Neuronal stem cell (in vitro differentiated cells): ENCODE measurements around the gene ANKFY1.
A peak's percentile ranks its signal among the peaks of the same experiment; 100 is the strongest.

Source experiments
- DNase-seq: peaks from one replicate; pipeline ENCODE4 v3.0.0-alpha.2; 2013; ENCODE audit warnings: low spot score
- H2AFZ ChIP-seq: one replicate; pipeline ENCODE4 v1.6.1; 2013; ENCODE audit warnings: mild to moderate bottlenecking, low read length, inconsistent platforms
- H2AK5ac ChIP-seq: 2 replicates; pipeline ENCODE4 v1.6.1; 2013; ENCODE audit warnings: low read depth, mild to moderate bottlenecking, inconsistent platforms, low read length, moderate library complexity, mixed read lengths
- H2BK120ac ChIP-seq: 2 replicates; pipeline ENCODE4 v1.6.1; 2013; ENCODE audit warnings: low read depth, mild to moderate bottlenecking, inconsistent platforms, low read length, moderate library complexity, mixed read lengths
- H2BK12ac ChIP-seq: one replicate; pipeline ENCODE4 v1.6.1; 2013; ENCODE audit warnings: low read length, inconsistent platforms
- H2BK15ac ChIP-seq: 2 replicates; pipeline ENCODE4 v1.6.1; 2013; ENCODE audit warnings: mild to moderate bottlenecking, low read length, inconsistent platforms, mixed read lengths
- H2BK5ac ChIP-seq: one replicate; pipeline ENCODE4 v1.6.1; 2013; ENCODE audit warnings: inconsistent platforms, mild to moderate bottlenecking, low read length, moderate library complexity
- H3K14ac ChIP-seq: one replicate; pipeline ENCODE4 v1.6.1; 2013; ENCODE audit warnings: low read length, inconsistent platforms
- H3K18ac ChIP-seq: 2 replicates; pipeline ENCODE4 v1.6.1; 2013; ENCODE audit warnings: low read length, inconsistent platforms
- H3K23ac ChIP-seq: 2 replicates; pipeline ENCODE4 v1.6.1; 2013; ENCODE audit warnings: low read depth, mild to moderate bottlenecking, mixed read lengths, low read length, inconsistent platforms; ENCODE audit not compliant: poor library complexity
- H3K27ac ChIP-seq: replicated peaks from 3 replicates; pipeline ENCODE4 v1.5.1; 2013; ENCODE audit warnings: low read length, inconsistent platforms
- H3K27me3 ChIP-seq, 3 experiments: 2 replicates each; pipeline ENCODE4 v1.6.1; 2013; ENCODE audit warnings: low read length in 3 of 3, mild to moderate bottlenecking in 2 of 3, inconsistent platforms in 1 of 3, low read depth in 1 of 3, mixed read lengths in 1 of 3, moderate library complexity in 1 of 3; ENCODE audit not compliant: control insufficient read depth in 3 of 3, insufficient read depth in 3 of 3
- H3K36me3 ChIP-seq, 2 donors: replicated peaks in 1 of 2; 2 replicates each; pipeline ENCODE4 v1.6.1; 2013; ENCODE audit warnings: low read length in 2 of 2; ENCODE audit not compliant: control insufficient read depth in 2 of 2, insufficient read depth in 2 of 2
- H3K4ac ChIP-seq: 2 replicates; pipeline ENCODE4 v1.6.1; 2013; ENCODE audit warnings: inconsistent platforms, mild to moderate bottlenecking, low read length, moderate library complexity
- H3K4me1 ChIP-seq, 2 donors: 1 replicate in 1 of 2; 2 replicates in 1 of 2; pipeline ENCODE4 v1.6.1; 2013; ENCODE audit warnings: low read length in 2 of 2, low read depth in 1 of 2; ENCODE audit not compliant: control insufficient read depth in 2 of 2, insufficient read depth in 1 of 2
- H3K4me2 ChIP-seq: one replicate; pipeline ENCODE4 v1.6.1; 2013; ENCODE audit warnings: mild to moderate bottlenecking, low read length, inconsistent platforms; ENCODE audit not compliant: insufficient read depth, poor library complexity, severe bottlenecking
- H3K4me3 ChIP-seq, 2 donors: 2 replicates each; pipeline ENCODE4 v1.5.1; 2013; ENCODE audit warnings: low read length in 2 of 2, mild to moderate bottlenecking in 2 of 2, inconsistent platforms in 1 of 2, moderate library complexity in 1 of 2
- H3K79me1 ChIP-seq: one replicate; pipeline ENCODE4 v1.6.1; 2013; ENCODE audit warnings: low read depth, mild to moderate bottlenecking, inconsistent platforms, low read length, moderate library complexity
- H3K9ac ChIP-seq: one replicate; pipeline ENCODE4 v1.6.1; 2013; ENCODE audit warnings: mild to moderate bottlenecking, low read depth, low read length, inconsistent platforms; ENCODE audit not compliant: poor library complexity
- H3K9me3 ChIP-seq, 2 donors: replicated peaks in 1 of 2; 2 replicates each; pipeline versions ENCODE3 to v1.6.1; 2013; ENCODE audit warnings: low read length in 2 of 2, mild to moderate bottlenecking in 2 of 2, inconsistent platforms in 1 of 2, low read depth in 1 of 2, mixed read lengths in 1 of 2, moderate library complexity in 1 of 2; ENCODE audit not compliant: control insufficient read depth in 2 of 2, insufficient read depth in 1 of 2
- H4K8ac ChIP-seq: one replicate; pipeline ENCODE4 v1.6.1; 2013; ENCODE audit warnings: low read depth, mild to moderate bottlenecking, inconsistent platforms, low read length, moderate library complexity
- H4K91ac ChIP-seq: one replicate; pipeline ENCODE4 v1.6.1; 2013; ENCODE audit warnings: low read length, low read depth, mild to moderate bottlenecking, inconsistent platforms; ENCODE audit not compliant: poor library complexity
- WGBS, 2 donors: extraction: QIAGEN DNeasy Blood & Tissue Kit; methylation state at CpG; one replicate each; pipeline ENCODE4 v1.1.7; 2013; ENCODE audit warnings: missing lambda C conversion rate in 2 of 2, mixed read lengths in 1 of 2; ENCODE audit not compliant: insufficient read length in 2 of 2, insufficient replicate concordance in 1 of 2; ENCODE audit errors: extremely low coverage in 2 of 2; 5-methylcytosine and 5-hydroxymethylcytosine counted together

ANKFY1 gene

DNA sequence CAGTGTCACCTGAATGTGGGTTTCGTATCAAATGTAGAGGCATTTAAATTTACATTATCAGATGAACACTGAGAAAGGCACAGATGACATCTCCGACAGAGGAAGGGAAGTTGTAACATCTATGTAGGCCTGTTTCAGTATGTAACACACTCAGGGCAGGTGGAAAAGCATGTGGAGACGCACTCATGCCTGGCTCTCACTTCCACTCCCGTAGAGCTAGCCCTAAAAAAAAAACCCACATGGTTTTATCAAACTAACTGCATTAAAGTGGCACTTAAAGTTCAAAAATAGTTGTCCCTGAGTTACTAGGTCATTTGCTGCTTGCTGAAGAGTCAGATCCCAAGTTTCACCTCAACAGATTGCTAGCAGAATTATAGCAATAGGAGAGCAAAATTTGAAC, 6.1 kb upstream of the ANKFY1 start:
- Histone ChIP-seq H3K23ac (no peak overlapping the region), H3K27ac (no peak overlapping the region), H4K91ac (no peak overlapping the region), H3K9ac (no peak overlapping the region), H2BK15ac (no peak overlapping the region), H4K8ac (no peak overlapping the region), H2AK5ac (no peak overlapping the region), H3K4me1 (no peaks in the 10 kb centered on the region), H3K14ac (no peak overlapping the region), H3K9me3 (peaks cover 0 to 3% of the 10 kb centered on the region in 2 donors), H2AFZ (no peak overlapping the region), H2BK12ac (no peak overlapping the region), H3K79me1 (no peaks in the 10 kb centered on the region), H3K36me3 (peaks cover 16 to 61% of the 10 kb centered on the region in 2 donors), H2BK120ac (no peak overlapping the region), H3K18ac (no peak overlapping the region), H3K4ac (no peak overlapping the region), H3K4me3 (no peak overlapping the region), H2BK5ac (no peak overlapping the region), H3K4me2 (no peak overlapping the region), H3K27me3 (no peaks in the 10 kb centered on the region)
- DNase-seq: no peak
- WGBS, 2 donors: no CpG with 5 or more reads among the region's 4 CpGs

GRCh38 chr17:4267402-4267801, 3.6 kb upstream of the ANKFY1 start:
- DNase-seq: no peak
- Histone ChIP-seq H3K27ac (no peak overlapping the region), H3K14ac (no peak overlapping the region), H2BK120ac (no peak overlapping the region), H2BK15ac (no peak overlapping the region), H3K18ac (no peak overlapping the region), H4K8ac (no peak overlapping the region), H2AK5ac (no peak overlapping the region), H3K4me1 (peaks cover 7 to 13% of the 10 kb centered on the region in 2 donors), H2AFZ (no peak overlapping the region), H3K9ac (no peak overlapping the region), H3K27me3 (no peaks in the 10 kb centered on the region), H3K4me3 (no peak overlapping the region), H3K79me1 (peaks cover 6% of the 10 kb centered on the region), H3K4me2 (no peak overlapping the region), H3K36me3 (peaks cover 16 to 50% of the 10 kb centered on the region in 2 donors), H4K91ac (no peak overlapping the region), H2BK5ac (no peak overlapping the region), H3K23ac (no peak overlapping the region), H3K9me3 (peaks cover 0 to 3% of the 10 kb centered on the region in 2 donors), H3K4ac (no peak overlapping the region), H2BK12ac (no peak overlapping the region)
- no CpG with 5 or more reads among the region's 8 CpGs for WGBS, 2 donors

GRCh38 chr17:4266550-4266949, 2.8 kb upstream of the ANKFY1 start:
- Histone ChIP-seq H3K23ac (no peak overlapping the region), H2BK5ac (no peak overlapping the region), H3K14ac (no peak overlapping the region), H3K9ac (no peak overlapping the region), H2BK15ac (no peak overlapping the region), H2BK120ac (no peak overlapping the region), H2BK12ac (no peak overlapping the region), H3K36me3 (peaks cover 16 to 49% of the 10 kb centered on the region in 2 donors), H2AK5ac (no peak overlapping the region), H3K9me3 (peaks cover 1 to 6% of the 10 kb centered on the region in 2 donors), H4K91ac (no peak overlapping the region), H2AFZ (no peak overlapping the region), H3K18ac (no peak overlapping the region), H4K8ac (no peak overlapping the region), H3K27me3 (no peaks in the 10 kb centered on the region), H3K4me1 (peaks cover 9 to 14% of the 10 kb centered on the region in 2 donors), H3K27ac (no peak overlapping the region), H3K4me3 (no peak overlapping the region), H3K79me1 (peaks cover 13% of the 10 kb centered on the region), H3K4ac (no peak overlapping the region), H3K4me2 (no peak overlapping the region)
- WGBS, 2 donors: no CpG with 5 or more reads among the region's 7 CpGs
- no peak for DNase-seq

DNA sequence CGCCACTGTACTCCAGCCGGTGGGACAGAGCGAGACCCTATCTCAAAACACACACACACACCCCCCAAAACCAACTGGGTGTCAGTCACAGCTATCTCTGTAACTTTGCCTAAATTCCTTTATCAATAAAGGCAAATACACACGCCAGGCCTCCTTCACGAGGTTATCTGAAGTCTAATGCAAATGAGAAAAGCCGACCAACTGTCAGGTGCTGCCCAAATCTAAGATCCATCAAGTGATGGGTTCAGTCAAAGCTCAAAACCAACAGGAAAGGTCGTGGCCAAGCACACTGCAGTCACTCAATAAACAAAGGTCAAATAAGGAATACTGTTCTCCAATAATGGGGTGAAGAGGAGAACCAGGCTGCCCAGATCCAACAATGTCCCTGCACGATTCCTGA, 1.1 kb downstream of the ANKFY1 start:
- Histone ChIP-seq H3K27ac (no peak overlapping the region), H3K36me3 (peaks cover 12 to 47% of the 10 kb centered on the region in 2 donors), H2AFZ (no peak overlapping the region), H4K91ac (no peak overlapping the region), H2BK12ac (no peak overlapping the region), H2BK5ac (no peak overlapping the region), H3K4me3 (peak overlapping the region; percentile 73 to 96), H3K4me1 (peaks cover 9 to 14% of the 10 kb centered on the region in 2 donors), H3K9me3 (peaks cover 13 to 38% of the 10 kb centered on the region in 2 donors), H3K79me1 (peaks cover 13% of the 10 kb centered on the region), H3K4me2 (peak overlapping the region; percentile 91), H2BK120ac (no peak overlapping the region), H4K8ac (no peak overlapping the region), H3K18ac (no peak overlapping the region), H3K9ac (peak overlapping the region; percentile 92), H2AK5ac (no peak overlapping the region), H3K14ac (no peak overlapping the region), H3K23ac (no peak overlapping the region), H3K27me3 (no peaks in the 10 kb centered on the region), H2BK15ac (no peak overlapping the region), H3K4ac (no peak overlapping the region)
- DNase-seq: no peak
- no CpG with 5 or more reads among the region's 8 CpGs for WGBS, 2 donors
